K562 (cell line): ENCODE measurements around the gene EPHA10. TPM values are rescaled to one million over a fixed set of nuclear protein-coding genes. Genes with fewer than 3 reads are reported as not detected.

Experiments used
- ATAC-seq: fragments of 200-7000 bp; cut with Tn5 transposase; 3 replicates; pipeline ENCODE4 v1.9.1; 2020; ENCODE audit warnings: moderate library complexity
- BruUV-seq: library from RNA; stranded (reverse); fragments of 400-500 nt; replicated peaks from 2 replicates; lab custom pipeline; 2021; lab: Mats Ljungman, UMichigan
- CTCF ChIA-PET: fragments of 300-600 bp; formaldehyde crosslinking; extraction: SDS; loops from one replicate; lab custom pipeline; 2021; ENCODE audit warnings: low intra/inter-chr PET ratio; lab: Yijun Ruan, JAX
- POLR2A ChIA-PET: fragments of 300-600, 350-650 bp; sonication (Branson Sonifier 250); formaldehyde crosslinking; extraction: SDS; loops from one replicate; lab custom pipeline; 2021; ENCODE audit warnings: antibody characterized with exemption, inconsistent platforms; lab: Yijun Ruan, JAX
- DNase-seq, 4 experiments: peaks; one replicate each; pipeline versions ENCODE4 v3.0.0 to v3.0.0-alpha.2; 2011 to 2018; ENCODE audit warnings: low spot score in 3 of 4, mixed read lengths in 3 of 4; ENCODE audit errors: extremely low read depth in 1 of 4
- FAIRE-seq: peaks from 2 replicates; lab custom pipeline; 2011; peaks lifted over from hg19 to GRCh38; lab: Jason Lieb, UNC
- H2AFZ ChIP-seq: 2 replicates; pipeline ENCODE4 v1.6.0; 2011; ENCODE audit warnings: low read depth, low read length, control low read depth, inconsistent platforms
- H3K27ac ChIP-seq: fragments of 200-600 bp; 3 replicates; pipeline ENCODE4 v1.8.0; 2011; ENCODE audit warnings: low read depth, mild to moderate bottlenecking, control low read depth, inconsistent platforms, low read length, moderate library complexity, mixed read lengths; ENCODE audit errors: extremely low read depth
- H3K27me3 ChIP-seq, 2 experiments: fragments of 300-600 bp in 1 of 2; 2 replicates in 1 of 2; 3 replicates in 1 of 2; pipeline versions ENCODE4 v1.6.0 to v1.8.0; 2011; ENCODE audit warnings: inconsistent platforms in 2 of 2, low read length in 2 of 2, mild to moderate bottlenecking in 1 of 2, mixed read lengths in 1 of 2, moderate library complexity in 1 of 2; ENCODE audit not compliant: control insufficient read depth in 2 of 2, insufficient read depth in 2 of 2
- H3K36me3 ChIP-seq: fragments of 300-600 bp; 3 replicates; pipeline ENCODE4 v1.8.0; 2011; ENCODE audit warnings: mild to moderate bottlenecking, low read length, inconsistent platforms; ENCODE audit not compliant: control insufficient read depth, insufficient read depth
- H3K4me1 ChIP-seq, 2 experiments: fragments of 200-600 bp in 1 of 2; replicated peaks in 1 of 2; 2 replicates in 1 of 2; 3 replicates in 1 of 2; pipeline versions ENCODE4 v1.5.1 to v1.8.0; 2011; ENCODE audit warnings: inconsistent platforms in 2 of 2, low read length in 2 of 2, mild to moderate bottlenecking in 1 of 2, mixed read lengths in 1 of 2, moderate library complexity in 1 of 2; ENCODE audit not compliant: control insufficient read depth in 2 of 2, insufficient read depth in 2 of 2
- H3K4me2 ChIP-seq: 2 replicates; pipeline ENCODE4 v1.6.1; 2011; ENCODE audit warnings: low read length, control low read depth, inconsistent platforms, mixed read lengths; ENCODE audit not compliant: insufficient read depth
- H3K4me3 ChIP-seq: fragments of 200-600 bp; sonication (generic), shearing (Covaris generic); 2 replicates; pipeline ENCODE4 v1.5.1; 2016; ENCODE audit warnings: control low read depth, inconsistent platforms
- H3K79me2 ChIP-seq: fragments of 200-600 bp; 3 replicates; pipeline ENCODE4 v1.8.0; 2011; ENCODE audit warnings: low read length, inconsistent platforms; ENCODE audit not compliant: control insufficient read depth, insufficient read depth
- H3K9ac ChIP-seq, 2 experiments: 2 replicates each; pipeline versions ENCODE4 v1.6.0 to v1.6.1; 2011; ENCODE audit warnings: low read depth in 2 of 2, low read length in 2 of 2, control low read depth in 1 of 2, inconsistent platforms in 1 of 2, mild to moderate bottlenecking in 1 of 2, mixed read lengths in 1 of 2; ENCODE audit not compliant: insufficient read depth in 1 of 2
- H3K9me1 ChIP-seq: one replicate; pipeline ENCODE4 v1.6.0; 2011; ENCODE audit warnings: inconsistent platforms, mild to moderate bottlenecking, low read length, moderate library complexity; ENCODE audit not compliant: control insufficient read depth, insufficient read depth
- H3K9me3 ChIP-seq: replicated peaks from 2 replicates; pipeline ENCODE4 v1.5.1; 2011; ENCODE audit warnings: low read depth, low read length, inconsistent platforms; ENCODE audit not compliant: control insufficient read depth, insufficient read depth
- H4K20me1 ChIP-seq: replicated peaks from 2 replicates; pipeline ENCODE4 v1.6.1; 2011; ENCODE audit warnings: low read length, inconsistent platforms, mixed read lengths; ENCODE audit not compliant: control insufficient read depth, insufficient read depth
- CBFB ChIP-seq: sonication (generic); formaldehyde crosslinking; IDR thresholded peaks from 2 replicates; pipeline ENCODE4 v1.4.0; 2020; ENCODE audit warnings: mild to moderate bottlenecking, missing genetic modification reagents
- FOXP1 ChIP-seq: sonication (generic); formaldehyde crosslinking; IDR thresholded peaks from 2 replicates; pipeline ENCODE4 v1.8.0; 2022; ENCODE audit warnings: mild to moderate bottlenecking, missing genetic modification reagents
- GATAD2A ChIP-seq: fragments of 450-650 bp; IDR thresholded peaks from 2 replicates; pipeline ENCODE4 v1.6.1; 2017
- MTA3 ChIP-seq: fragments of 450-650 bp; formaldehyde crosslinking; IDR thresholded peaks from 2 replicates; pipeline ENCODE4 v1.6.1; 2017; ENCODE audit warnings: mild to moderate bottlenecking, borderline replicate concordance
- SIN3B ChIP-seq: fragments of 450-650 bp; IDR thresholded peaks from 2 replicates; pipeline ENCODE4 v1.6.1; 2017; ENCODE audit warnings: low read depth, mild to moderate bottlenecking, moderate library complexity
- SREBF2 ChIP-seq: sonication (generic); formaldehyde crosslinking; IDR thresholded peaks from 2 replicates; pipeline ENCODE4 v1.4.0; 2020; ENCODE audit warnings: mild to moderate bottlenecking, missing genetic modification reagents
- TEAD1 ChIP-seq, 2 experiments: fragments of 450-650 bp in 1 of 2; sonication (generic) in 1 of 2; formaldehyde crosslinking; IDR thresholded peaks; 2 replicates each; pipeline versions ENCODE4 v1.4.0 to v1.8.0; 2020 to 2022; ENCODE audit warnings: mild to moderate bottlenecking in 2 of 2, missing genetic modification reagents in 1 of 2
- TEAD4 ChIP-seq, 2 experiments: sonication (generic) in 1 of 2; formaldehyde crosslinking in 1 of 2; IDR thresholded peaks; 2 replicates each; pipeline versions ENCODE4 v1.6.1 to v1.8.0; 2012 to 2022; ENCODE audit warnings: borderline replicate concordance in 1 of 2, inconsistent platforms in 1 of 2, low read length in 1 of 2, mild to moderate bottlenecking in 1 of 2, missing genetic modification reagents in 1 of 2
- WGBS: fragments of 100-300 bp; shearing (Covaris generic); methylation state at CpG from one replicate; pipeline ENCODE4 v1.1.6; 2016; ENCODE audit warnings: low coverage, mixed read lengths; ENCODE audit not compliant: insufficient coverage; ENCODE audit errors: missing lambda C conversion rate; 5-methylcytosine and 5-hydroxymethylcytosine counted together
- in situ Hi-C: fragments of 300-500 bp; cut with MboI; formaldehyde crosslinking; loops from 4 replicates; pipeline ENCODE4 v1.15.0; 2018; ENCODE audit warnings: inconsistent platforms, mixed read lengths
- intact Hi-C: fragments of 100-400 bp; cut with micrococcal nuclease; formaldehyde crosslinking; loops from 2 replicates; pipeline ENCODE4 v1.14.2; 2022
- polyA plus RNA-seq, 8 experiments: library from polyadenylated mRNA; depleted of rRNA in 4 of 8; stranded (reverse) in 5 of 8; unstranded in 3 of 8; fragments of >200 nt; fragmentation: Nextera tagmentation in 2 of 8; fragmentation: Illumina TruSeq in 1 of 8; extraction: Ambion mirVana in 2 of 8; extraction: Trizol in 1 of 8; gene quantifications; 2 replicates each; pipeline versions ENCODE4 v1.2.1 to v1.2.3, GENCODE V29; 2011 to 2014; ENCODE audit warnings: inconsistent platforms in 1 of 8, missing spikeins in 1 of 8
- total RNA-seq, 7 experiments: library from RNA; depleted of rRNA in 6 of 7; stranded (reverse); fragments of >200 nt in 6 of 7; fragmentation: Illumina TruSeq in 2 of 7; extraction: Trizol in 2 of 7; gene quantifications; 2 replicates each; pipeline versions ENCODE4 v1.2.1 to v1.2.3, GENCODE V29; 2011 to 2021; ENCODE audit warnings: low replicate concordance in 1 of 7
- TF ChIP-seq, protein P1 (sequence below): IDR thresholded peaks from 2 replicates; pipeline ENCODE4 v1.6.1; 2012; ENCODE audit warnings: low read depth, low read length, improper control_type of control experiment, borderline replicate concordance
- TF ChIP-seq, protein P2 (sequence below): sonication (generic); formaldehyde crosslinking; IDR thresholded peaks from 2 replicates; pipeline ENCODE4 v1.8.0; 2022; ENCODE audit warnings: mild to moderate bottlenecking, missing genetic modification reagents
- TF ChIP-seq, protein P3 (sequence below): sonication (generic); formaldehyde crosslinking; IDR thresholded peaks from 2 replicates; pipeline ENCODE4 v1.8.1; 2023; ENCODE audit warnings: mild to moderate bottlenecking, missing genetic modification reagents
- TF ChIP-seq, protein P4 (sequence below): sonication (generic); formaldehyde crosslinking; IDR thresholded peaks from 2 replicates; pipeline ENCODE4 v1.9.0; 2022; ENCODE audit warnings: mild to moderate bottlenecking, missing genetic modification reagents

EPHA10 gene
- total and polyA plus RNA-seq, 9 of the 15 experiments (the other 6 are each of a cell fraction or from before 2014, with no cell fraction given) = 0.03 TPM; not detected in 8

DNA sequence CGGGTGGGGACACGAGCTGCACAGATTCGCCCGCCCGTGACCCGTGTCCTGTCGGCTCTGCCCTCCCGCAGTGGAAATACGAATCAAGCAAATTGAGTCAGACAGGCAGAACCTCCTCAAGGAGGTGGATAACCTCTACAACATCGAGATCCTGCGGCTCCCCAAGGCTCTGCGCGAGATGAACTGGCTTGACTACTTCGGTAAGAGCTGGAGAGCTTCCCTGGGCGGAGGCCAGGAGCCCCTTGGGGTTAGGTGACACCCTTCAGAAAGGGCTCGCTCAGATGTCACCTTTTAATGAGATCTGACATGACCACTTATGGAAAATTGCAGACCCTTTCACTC, 72.1 kb downstream of the EPHA10 start:
- Histone ChIP-seq H3K9me3 (no peaks in the 10 kb centered on the region), H3K4me1 (peaks cover 19 to 32% of the 10 kb centered on the region in 2 experiments), H3K36me3 (peaks cover 55% of the 10 kb centered on the region), H3K27ac (peak overlapping the region; percentile 90), H4K20me1 (no peaks in the 10 kb centered on the region), H3K9ac (peak overlapping the region; percentile 95 to 98), H3K4me3 (peak overlapping the region; percentile 92), H3K9me1 (no peaks in the 10 kb centered on the region), H2AFZ (peak overlapping the region; percentile 90), H3K27me3 (no peaks in the 10 kb centered on the region), H3K79me2 (peaks cover 78% of the 10 kb centered on the region), H3K4me2 (peak overlapping the region; percentile 94)
- intact Hi-C loops = loop anchor here (2.0 to 5.0 kb wide), 4 partner anchors 136 to 319 kb away; partner anchors contain the start of genes DNALI1, MTF1, SF3A3 and UTP11
- in situ Hi-C loops = no loop called here
- BruUV-seq = TSS peak; percentile 71
- ChIA-PET POLR2A (interaction anchor here (0.5 to 5.4 kb wide), 6 partner anchors 9 to 287 kb away, joined by 3 to 49 read pairs (median 4); no protein-coding TSS in a partner anchor), CTCF (no interaction called here)
- FAIRE-seq (no peak), ATAC-seq (no peak), DNase-seq (peak in 1 of 4 experiments; percentile 37)
- WGBS = 1% methylated on average over 16 of the region's 16 CpGs
- TF ChIP-seq TEAD1 (CRISPR knock-in tag; IDR thresholded peaks at IDR 0.05) (peak in 1 of 2 experiments; percentile 16; a peak in 1 of 4 replicates), MTA3 (0 out of 2 replicates have a peak, but pooled peaks have one; percentile 22), SIN3B (no peak), CBFB (CRISPR knock-in tag) (no peak), FOXP1 (CRISPR knock-in tag) (peak; percentile 11; the same call in 1 of the 2 replicates), TEAD4 (IDR thresholded peaks at IDR 0.05; ENCODE audit: low read length) (no peak), TEAD4 (CRISPR knock-in tag; IDR thresholded peaks at IDR 0.05; ENCODE audit: borderline replicate concordance) (peak; percentile 66; the same call in 1 of the 2 replicates), SREBF2 (0 out of 2 replicates have a peak, but pooled peaks have one; percentile 42), GATAD2A (no peak)
- TF ChIP-seq, protein P1, sequence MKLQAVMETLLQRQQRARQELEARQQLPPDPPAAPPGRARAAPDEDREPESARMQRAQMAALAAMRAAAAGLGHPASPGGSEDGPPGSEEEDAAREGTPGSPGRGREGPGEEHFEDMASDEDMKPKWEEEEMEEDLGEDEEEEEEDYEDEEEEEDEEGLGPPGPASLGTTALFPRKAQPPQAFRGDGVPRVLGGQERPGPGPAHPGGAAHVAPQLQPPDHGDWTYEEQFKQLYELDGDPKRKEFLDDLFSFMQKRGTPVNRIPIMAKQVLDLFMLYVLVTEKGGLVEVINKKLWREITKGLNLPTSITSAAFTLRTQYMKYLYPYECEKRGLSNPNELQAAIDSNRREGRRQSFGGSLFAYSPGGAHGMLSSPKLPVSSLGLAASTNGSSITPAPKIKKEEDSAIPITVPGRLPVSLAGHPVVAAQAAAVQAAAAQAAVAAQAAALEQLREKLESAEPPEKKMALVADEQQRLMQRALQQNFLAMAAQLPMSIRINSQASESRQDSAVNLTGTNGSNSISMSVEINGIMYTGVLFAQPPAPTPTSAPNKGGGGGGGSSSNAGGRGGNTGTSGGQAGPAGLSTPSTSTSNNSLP = no peak
- TF ChIP-seq, protein P2, sequence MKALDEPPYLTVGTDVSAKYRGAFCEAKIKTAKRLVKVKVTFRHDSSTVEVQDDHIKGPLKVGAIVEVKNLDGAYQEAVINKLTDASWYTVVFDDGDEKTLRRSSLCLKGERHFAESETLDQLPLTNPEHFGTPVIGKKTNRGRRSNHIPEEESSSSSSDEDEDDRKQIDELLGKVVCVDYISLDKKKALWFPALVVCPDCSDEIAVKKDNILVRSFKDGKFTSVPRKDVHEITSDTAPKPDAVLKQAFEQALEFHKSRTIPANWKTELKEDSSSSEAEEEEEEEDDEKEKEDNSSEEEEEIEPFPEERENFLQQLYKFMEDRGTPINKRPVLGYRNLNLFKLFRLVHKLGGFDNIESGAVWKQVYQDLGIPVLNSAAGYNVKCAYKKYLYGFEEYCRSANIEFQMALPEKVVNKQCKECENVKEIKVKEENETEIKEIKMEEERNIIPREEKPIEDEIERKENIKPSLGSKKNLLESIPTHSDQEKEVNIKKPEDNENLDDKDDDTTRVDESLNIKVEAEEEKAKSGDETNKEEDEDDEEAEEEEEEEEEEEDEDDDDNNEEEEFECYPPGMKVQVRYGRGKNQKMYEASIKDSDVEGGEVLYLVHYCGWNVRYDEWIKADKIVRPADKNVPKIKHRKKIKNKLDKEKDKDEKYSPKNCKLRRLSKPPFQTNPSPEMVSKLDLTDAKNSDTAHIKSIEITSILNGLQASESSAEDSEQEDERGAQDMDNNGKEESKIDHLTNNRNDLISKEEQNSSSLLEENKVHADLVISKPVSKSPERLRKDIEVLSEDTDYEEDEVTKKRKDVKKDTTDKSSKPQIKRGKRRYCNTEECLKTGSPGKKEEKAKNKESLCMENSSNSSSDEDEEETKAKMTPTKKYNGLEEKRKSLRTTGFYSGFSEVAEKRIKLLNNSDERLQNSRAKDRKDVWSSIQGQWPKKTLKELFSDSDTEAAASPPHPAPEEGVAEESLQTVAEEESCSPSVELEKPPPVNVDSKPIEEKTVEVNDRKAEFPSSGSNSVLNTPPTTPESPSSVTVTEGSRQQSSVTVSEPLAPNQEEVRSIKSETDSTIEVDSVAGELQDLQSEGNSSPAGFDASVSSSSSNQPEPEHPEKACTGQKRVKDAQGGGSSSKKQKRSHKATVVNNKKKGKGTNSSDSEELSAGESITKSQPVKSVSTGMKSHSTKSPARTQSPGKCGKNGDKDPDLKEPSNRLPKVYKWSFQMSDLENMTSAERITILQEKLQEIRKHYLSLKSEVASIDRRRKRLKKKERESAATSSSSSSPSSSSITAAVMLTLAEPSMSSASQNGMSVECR (CRISPR knock-in tag) = 0 out of 2 replicates have a peak, but pooled peaks have one; percentile 10
- TF ChIP-seq, protein P3, sequence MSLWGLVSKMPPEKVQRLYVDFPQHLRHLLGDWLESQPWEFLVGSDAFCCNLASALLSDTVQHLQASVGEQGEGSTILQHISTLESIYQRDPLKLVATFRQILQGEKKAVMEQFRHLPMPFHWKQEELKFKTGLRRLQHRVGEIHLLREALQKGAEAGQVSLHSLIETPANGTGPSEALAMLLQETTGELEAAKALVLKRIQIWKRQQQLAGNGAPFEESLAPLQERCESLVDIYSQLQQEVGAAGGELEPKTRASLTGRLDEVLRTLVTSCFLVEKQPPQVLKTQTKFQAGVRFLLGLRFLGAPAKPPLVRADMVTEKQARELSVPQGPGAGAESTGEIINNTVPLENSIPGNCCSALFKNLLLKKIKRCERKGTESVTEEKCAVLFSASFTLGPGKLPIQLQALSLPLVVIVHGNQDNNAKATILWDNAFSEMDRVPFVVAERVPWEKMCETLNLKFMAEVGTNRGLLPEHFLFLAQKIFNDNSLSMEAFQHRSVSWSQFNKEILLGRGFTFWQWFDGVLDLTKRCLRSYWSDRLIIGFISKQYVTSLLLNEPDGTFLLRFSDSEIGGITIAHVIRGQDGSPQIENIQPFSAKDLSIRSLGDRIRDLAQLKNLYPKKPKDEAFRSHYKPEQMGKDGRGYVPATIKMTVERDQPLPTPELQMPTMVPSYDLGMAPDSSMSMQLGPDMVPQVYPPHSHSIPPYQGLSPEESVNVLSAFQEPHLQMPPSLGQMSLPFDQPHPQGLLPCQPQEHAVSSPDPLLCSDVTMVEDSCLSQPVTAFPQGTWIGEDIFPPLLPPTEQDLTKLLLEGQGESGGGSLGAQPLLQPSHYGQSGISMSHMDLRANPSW (CRISPR knock-in tag) = 0 out of 2 replicates have a peak, but pooled peaks have one; percentile 17
- TF ChIP-seq, protein P4, sequence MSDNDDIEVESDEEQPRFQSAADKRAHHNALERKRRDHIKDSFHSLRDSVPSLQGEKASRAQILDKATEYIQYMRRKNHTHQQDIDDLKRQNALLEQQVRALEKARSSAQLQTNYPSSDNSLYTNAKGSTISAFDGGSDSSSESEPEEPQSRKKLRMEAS = peak; percentile 51; the same call in 1 of the 2 replicates
